Osteoblast (primary cell): ENCODE data around the gene ASF1B. TPM values are rescaled to one million over a fixed set of nuclear protein-coding genes. Genes with fewer than 3 reads are reported as not detected.

Experiments used
- DNase-seq: peaks from one replicate; pipeline ENCODE4 v3.0.0; 2011; ENCODE audit warnings: low spot score, mixed read lengths; ENCODE audit not compliant: insufficient read length; ENCODE audit errors: missing footprints
- H2AFZ ChIP-seq: 2 replicates; pipeline ENCODE4 v1.6.0; 2011; ENCODE audit warnings: mild to moderate bottlenecking, low read length
- H3K27ac ChIP-seq: 2 replicates; pipeline ENCODE4 v1.5.1; 2011; ENCODE audit warnings: mild to moderate bottlenecking, low read depth, low read length, moderate library complexity
- H3K27me3 ChIP-seq: 2 replicates; pipeline ENCODE4 v1.6.0; 2012; ENCODE audit warnings: mild to moderate bottlenecking, control low read depth, inconsistent platforms, low read length, moderate library complexity; ENCODE audit not compliant: insufficient read depth
- H3K36me3 ChIP-seq: 2 replicates; pipeline ENCODE4 v1.5.1; 2011; ENCODE audit warnings: mild to moderate bottlenecking, low read length, control low read depth, moderate library complexity; ENCODE audit not compliant: insufficient read depth
- H3K4me1 ChIP-seq: 2 replicates; pipeline ENCODE4 v1.5.1; 2011; ENCODE audit warnings: mild to moderate bottlenecking, low read length, control low read depth, moderate library complexity; ENCODE audit not compliant: insufficient read depth
- H3K4me2 ChIP-seq: 2 replicates; pipeline ENCODE4 v1.6.0; 2011; ENCODE audit warnings: mild to moderate bottlenecking, low read length; ENCODE audit not compliant: insufficient read depth
- H3K4me3 ChIP-seq: fragments of 200-600 bp; sonication (generic); 3 replicates; pipeline ENCODE4 v1.5.1; 2012; ENCODE audit warnings: mild to moderate bottlenecking, low read length, inconsistent platforms; ENCODE audit not compliant: insufficient read depth
- H3K79me2 ChIP-seq: 2 replicates; pipeline ENCODE4 v1.6.0; 2012; ENCODE audit warnings: mild to moderate bottlenecking, low read length, control low read depth, inconsistent platforms; ENCODE audit not compliant: insufficient read depth
- H3K9me3 ChIP-seq: 2 replicates; pipeline ENCODE4 v1.5.1; 2011; ENCODE audit warnings: low read depth, low read length, control low read depth
- H4K20me1 ChIP-seq: 2 replicates; pipeline ENCODE4 v1.6.0; 2012; ENCODE audit warnings: mild to moderate bottlenecking, low read length, control low read depth; ENCODE audit not compliant: insufficient read depth
- total RNA-seq: library from RNA; depleted of rRNA; stranded (reverse); fragments of >200 nt; gene quantifications from 2 replicates; pipeline ENCODE4 v1.2.3, GENCODE V29; 2012
- TF ChIP-seq, protein P1 (sequence below): IDR thresholded peaks from 2 replicates; pipeline ENCODE4 v1.5.1; 2011; ENCODE audit warnings: mild to moderate bottlenecking, low read depth, low read length, moderate library complexity; ENCODE audit errors: extremely low read depth

Gene ASF1B
- total RNA-seq, 1 donor: 1.1 TPM

DNA sequence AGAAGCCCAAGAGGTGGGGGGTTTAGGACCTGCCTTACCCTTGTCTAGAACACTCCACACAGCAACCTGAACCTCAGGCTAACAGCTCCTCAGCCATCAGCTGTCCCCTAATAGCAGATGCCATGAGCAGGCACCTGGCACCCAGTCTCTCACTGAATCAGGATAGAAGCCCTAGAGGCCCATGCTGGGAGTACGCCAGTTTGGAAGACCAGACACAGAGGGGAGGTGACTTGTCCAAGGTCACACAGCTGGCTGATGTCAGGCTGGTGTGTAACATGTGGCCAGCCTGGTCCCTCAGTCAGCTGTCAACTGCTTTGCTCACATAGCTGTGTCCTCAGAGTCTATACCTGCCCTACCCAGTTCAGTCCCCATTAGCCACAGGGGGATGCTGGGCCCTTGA is 33.1 kb downstream of the ASF1B start:
- Histone ChIP-seq H3K4me2 (no peak overlapping the region), H3K4me3 (no peak overlapping the region), H3K27me3 (no peaks in the 10 kb centered on the region), H3K27ac (no peak overlapping the region), H3K79me2 (peaks cover 9% of the 10 kb centered on the region), H3K9me3 (no peaks in the 10 kb centered on the region), H2AFZ (no peak overlapping the region), H3K36me3 (peaks cover 48% of the 10 kb centered on the region), H4K20me1 (peaks cover 4% of the 10 kb centered on the region), H3K4me1 (peaks cover 10% of the 10 kb centered on the region)
- TF ChIP-seq, protein P1, sequence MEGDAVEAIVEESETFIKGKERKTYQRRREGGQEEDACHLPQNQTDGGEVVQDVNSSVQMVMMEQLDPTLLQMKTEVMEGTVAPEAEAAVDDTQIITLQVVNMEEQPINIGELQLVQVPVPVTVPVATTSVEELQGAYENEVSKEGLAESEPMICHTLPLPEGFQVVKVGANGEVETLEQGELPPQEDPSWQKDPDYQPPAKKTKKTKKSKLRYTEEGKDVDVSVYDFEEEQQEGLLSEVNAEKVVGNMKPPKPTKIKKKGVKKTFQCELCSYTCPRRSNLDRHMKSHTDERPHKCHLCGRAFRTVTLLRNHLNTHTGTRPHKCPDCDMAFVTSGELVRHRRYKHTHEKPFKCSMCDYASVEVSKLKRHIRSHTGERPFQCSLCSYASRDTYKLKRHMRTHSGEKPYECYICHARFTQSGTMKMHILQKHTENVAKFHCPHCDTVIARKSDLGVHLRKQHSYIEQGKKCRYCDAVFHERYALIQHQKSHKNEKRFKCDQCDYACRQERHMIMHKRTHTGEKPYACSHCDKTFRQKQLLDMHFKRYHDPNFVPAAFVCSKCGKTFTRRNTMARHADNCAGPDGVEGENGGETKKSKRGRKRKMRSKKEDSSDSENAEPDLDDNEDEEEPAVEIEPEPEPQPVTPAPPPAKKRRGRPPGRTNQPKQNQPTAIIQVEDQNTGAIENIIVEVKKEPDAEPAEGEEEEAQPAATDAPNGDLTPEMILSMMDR: no peak
- DNase-seq: peak; percentile 17

DNA sequence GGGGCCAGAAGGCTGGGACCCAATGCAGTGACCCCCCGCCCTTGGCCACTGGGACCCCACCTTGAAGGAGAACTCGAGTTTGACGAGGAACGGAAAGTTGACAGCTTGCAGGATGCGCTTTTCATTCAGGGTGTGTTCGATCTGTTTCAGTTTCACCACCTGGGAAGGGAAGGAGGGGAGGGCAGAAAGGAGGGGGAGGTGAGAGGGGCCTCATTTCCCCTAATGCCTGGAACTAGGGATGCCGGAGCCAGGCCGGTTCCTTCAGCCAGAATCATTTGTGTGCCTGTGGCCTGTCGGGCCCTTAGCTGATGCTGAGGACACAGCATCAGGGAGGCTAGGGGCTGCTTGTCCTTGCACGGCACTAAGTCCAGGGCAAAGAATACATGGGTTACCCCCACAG is 33.6 kb downstream of the ASF1B start:
- H2AFZ ChIP-seq: no peak overlapping the region
- peaks cover under 1% of the 10 kb centered on the region for H4K20me1 ChIP-seq
- peak; percentile 56 for DNase-seq
- no peaks in the 10 kb centered on the region for H3K9me3 ChIP-seq
- H3K4me2 ChIP-seq: no peak overlapping the region
- peak overlapping the region; percentile 58 for H3K27ac ChIP-seq
- TF ChIP-seq, protein P1: no peak
- peaks cover 5% of the 10 kb centered on the region for H3K79me2 ChIP-seq
- no peak overlapping the region for H3K4me3 ChIP-seq
- H3K4me1 ChIP-seq: peaks cover 10% of the 10 kb centered on the region
- peaks cover 53% of the 10 kb centered on the region for H3K36me3 ChIP-seq
- no peaks in the 10 kb centered on the region for H3K27me3 ChIP-seq

DNA sequence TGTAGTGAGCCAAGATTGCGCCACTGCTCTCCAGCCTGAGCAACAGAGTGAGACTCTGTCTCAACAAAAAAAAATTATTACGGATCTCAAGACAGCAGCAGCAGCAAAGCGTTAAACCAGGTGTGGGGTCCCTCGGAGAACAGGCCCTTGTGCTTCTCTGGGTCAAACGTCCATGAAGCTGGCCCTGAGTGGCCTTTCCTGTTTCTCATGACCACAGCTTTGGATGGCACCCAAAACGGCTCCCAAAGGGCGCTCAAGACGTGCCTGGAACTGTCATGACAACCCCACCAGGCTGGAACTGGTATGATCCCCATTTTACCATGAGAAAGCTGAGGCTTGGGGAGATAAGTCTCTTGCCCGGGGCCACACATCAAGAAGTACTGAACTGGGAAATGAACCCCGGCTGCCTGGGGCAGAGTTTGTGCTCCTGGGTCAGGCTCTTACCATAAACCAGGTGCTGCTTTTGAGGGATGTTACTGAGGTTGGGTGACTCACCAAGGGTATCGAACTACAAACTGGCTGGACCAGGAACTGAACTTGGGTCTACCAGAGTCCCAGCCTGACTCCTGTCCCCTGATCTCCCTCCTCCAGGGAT is 34.2 kb downstream of the ASF1B start:
- Histone ChIP-seq H3K36me3 (peaks cover 57% of the 10 kb centered on the region), H3K27ac (peak overlapping the region; percentile 58), H3K27me3 (no peaks in the 10 kb centered on the region), H4K20me1 (no peaks in the 10 kb centered on the region), H2AFZ (no peak overlapping the region), H3K9me3 (no peaks in the 10 kb centered on the region), H3K4me3 (no peak overlapping the region), H3K79me2 (no peaks in the 10 kb centered on the region), H3K4me1 (peaks cover 10% of the 10 kb centered on the region), H3K4me2 (no peak overlapping the region)
- peak; percentile 86 for DNase-seq
- TF ChIP-seq, protein P1: no peak

DNA sequence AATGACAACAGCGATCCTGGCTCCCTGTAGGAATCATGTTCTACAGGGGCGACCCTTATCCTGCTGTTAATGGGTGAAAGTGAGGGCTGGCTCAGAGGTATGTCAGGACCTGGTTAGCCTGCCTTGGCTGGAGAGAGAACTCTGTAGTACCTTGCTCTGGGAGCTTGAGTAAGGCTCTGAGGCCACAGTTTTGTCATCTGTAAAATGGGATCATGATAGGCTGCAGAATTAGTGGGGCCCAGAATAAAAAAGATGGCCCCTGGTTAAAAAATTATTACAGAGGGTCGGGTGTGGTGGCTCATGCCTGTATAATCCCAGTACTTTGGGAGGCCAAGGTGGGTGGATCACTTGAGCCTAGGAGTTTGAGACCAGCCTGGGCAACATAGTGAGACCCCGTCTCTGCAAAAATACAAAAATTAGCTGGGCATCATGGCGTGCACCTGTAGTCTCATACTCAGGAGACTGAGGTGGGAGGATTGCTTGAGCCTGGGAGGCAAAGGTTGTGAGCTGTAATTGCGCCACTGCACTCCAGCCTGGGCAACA is 35.3 kb downstream of the ASF1B start:
- no peak overlapping the region for H3K4me2 ChIP-seq
- H3K27ac ChIP-seq: no peak overlapping the region
- H4K20me1 ChIP-seq: no peaks in the 10 kb centered on the region
- H3K27me3 ChIP-seq: no peaks in the 10 kb centered on the region
- peaks cover 10% of the 10 kb centered on the region for H3K4me1 ChIP-seq
- peaks cover 59% of the 10 kb centered on the region for H3K36me3 ChIP-seq
- no peak overlapping the region for H2AFZ ChIP-seq
- no peak overlapping the region for H3K4me3 ChIP-seq
- DNase-seq: peak; percentile 8
- TF ChIP-seq, protein P1: no peak
- no peaks in the 10 kb centered on the region for H3K9me3 ChIP-seq
- no peaks in the 10 kb centered on the region for H3K79me2 ChIP-seq
